GM12801 (cell line): Measurements from ENCODE around the gene TGFB2.

ENCODE experiments used
- CTCF ChIP-seq: IDR thresholded peaks from one replicate; pipeline ENCODE4 v1.5.1; 2011; ENCODE audit warnings: control low read depth; ENCODE audit not compliant: insufficient read length; ENCODE audit errors: extremely low read depth

Gene TGFB2

DNA sequence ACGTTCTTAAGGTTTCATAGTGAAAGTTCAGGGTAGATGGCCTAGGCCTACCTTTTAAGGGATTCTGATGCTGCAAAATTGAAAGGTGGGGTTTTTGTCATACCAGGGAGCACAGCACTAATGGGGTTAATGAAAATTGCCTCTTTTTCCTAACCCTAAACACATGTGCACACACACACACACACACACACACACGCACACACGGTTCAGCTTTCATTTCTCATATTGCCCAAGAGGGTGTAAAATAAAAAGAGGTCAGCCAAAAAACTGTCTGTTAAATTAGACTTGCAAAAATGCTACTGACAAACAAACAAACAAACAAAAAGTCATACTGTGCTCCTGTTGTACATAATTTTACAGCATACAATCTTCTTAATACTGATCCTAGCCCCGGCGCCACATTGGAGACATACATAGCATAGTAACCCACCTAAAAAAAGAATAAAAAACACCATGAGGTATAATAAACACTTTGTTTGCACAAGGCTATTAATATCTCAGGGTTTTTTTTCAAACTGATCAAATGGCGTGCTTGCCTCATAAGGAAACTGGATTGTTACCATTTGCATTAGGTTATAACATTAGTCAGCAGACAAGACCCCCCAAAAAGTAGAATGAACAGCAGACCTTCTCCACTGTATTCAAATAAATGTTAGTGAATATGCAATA is 69.1 kb downstream of the TGFB2 start:
- TF ChIP-seq CTCF = no peak

GRCh38 chr1:218415726-218416125 is 70.6 kb downstream of the TGFB2 start:
- TF ChIP-seq CTCF = no peak

- no peak for TF ChIP-seq CTCF
Observed at GRCh38 chr1:218421531-218421930, 76.4 kb downstream of the TGFB2 start.

DNA sequence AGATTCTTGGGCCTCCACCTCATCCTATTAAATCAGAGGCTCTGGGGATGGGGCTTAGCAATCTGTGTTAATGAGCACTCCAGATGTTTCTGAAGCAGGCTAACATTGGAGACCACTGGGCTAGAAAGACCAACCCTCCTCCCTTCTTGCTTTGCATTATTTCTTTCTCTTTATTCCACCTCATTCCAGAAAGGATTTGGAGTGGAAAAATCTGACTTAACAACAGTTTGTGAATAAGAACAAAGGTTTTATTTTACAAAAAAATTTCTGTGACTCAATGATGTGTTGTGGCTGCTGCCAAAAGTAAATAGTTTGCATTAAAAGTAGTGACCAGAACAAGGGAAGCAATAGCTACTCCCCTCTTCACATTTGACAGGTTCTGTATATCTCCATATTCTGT is 79.4 kb downstream of the TGFB2 start:
- TF ChIP-seq CTCF = no peak

GRCh38 chr1:218425647-218426342 is 80.7 kb downstream of the TGFB2 start:
- no peak for TF ChIP-seq CTCF

DNA sequence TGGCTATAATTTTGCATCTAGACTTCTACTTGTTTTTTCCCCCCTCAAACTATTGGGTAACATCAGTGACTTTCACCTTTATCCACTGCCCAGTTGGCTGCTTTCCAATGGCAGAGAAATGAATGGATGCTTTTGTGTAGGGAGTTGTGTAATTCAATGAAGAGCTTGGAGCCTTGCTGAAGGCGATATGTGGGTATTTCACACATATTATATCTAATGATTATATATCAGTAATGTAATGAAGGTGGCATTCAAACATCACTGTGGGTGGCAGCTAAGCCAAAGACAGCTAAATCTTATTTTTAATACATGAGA is 81.2 kb downstream of the TGFB2 start:
- no peak for TF ChIP-seq CTCF

GRCh38 chr1:218429301-218429700 is 84.2 kb downstream of the TGFB2 start:
- TF ChIP-seq CTCF = no peak
